Stimulated activated CD4-positive, alpha-beta T cell treated with anti-CD3 and anti-CD28 coated beads, Interleukin-15, amount 100 ng/mL, for 1 hour (primary cell): ENCODE data around the gene COL4A1.

ENCODE experiments used
- DNase-seq, 2 donors: peaks; one replicate each; pipeline ENCODE4 v3.0.0-alpha.2; 2020; ENCODE audit warnings: low read depth in 1 of 2, low spot score in 1 of 2

The COL4A1 gene

GRCh38 chr13:110240352-110240751 is 66.6 kb downstream of the COL4A1 start:
- DNase-seq = no peak

- DNase-seq = no peak
These were observed 67.5 kb downstream of the COL4A1 start for GRCh38 chr13:110239280-110240125.

- no peak for DNase-seq
These were observed 68.2 kb downstream of the COL4A1 start for GRCh38 chr13:110238818-110239195.

- no peak for DNase-seq
These were observed 68.8 kb downstream of the COL4A1 start for GRCh38 chr13:110237875-110238817.

GRCh38 chr13:110236831-110237261 is 70.1 kb downstream of the COL4A1 start:
- no peak for DNase-seq

GRCh38 chr13:110236431-110236830 is 70.5 kb downstream of the COL4A1 start:
- DNase-seq = no peak

- DNase-seq = no peak
These were observed 72.4 kb downstream of the COL4A1 start for GRCh38 chr13:110234532-110234931.

GRCh38 chr13:110233951-110234280 is 73.0 kb downstream of the COL4A1 start:
- DNase-seq = no peak

GRCh38 chr13:110233181-110233950 is 73.6 kb downstream of the COL4A1 start:
- DNase-seq = no peak

- no peak for DNase-seq
These were observed 74.2 kb downstream of the COL4A1 start for GRCh38 chr13:110232756-110233155.

GRCh38 chr13:110232142-110232541 is 74.8 kb downstream of the COL4A1 start:
- DNase-seq = no peak

GRCh38 chr13:110231348-110232047 is 75.5 kb downstream of the COL4A1 start:
- no peak for DNase-seq

- no peak for DNase-seq
These were observed 76.2 kb downstream of the COL4A1 start for GRCh38 chr13:110230661-110231347.

- DNase-seq = no peak
These were observed 76.9 kb downstream of the COL4A1 start for GRCh38 chr13:110229905-110230563.

GRCh38 chr13:110228936-110229904 is 77.7 kb downstream of the COL4A1 start:
- DNase-seq = no peak

- DNase-seq = no peak
These were observed 78.9 kb downstream of the COL4A1 start for GRCh38 chr13:110227864-110228643.

- no peak for DNase-seq
These were observed 79.5 kb downstream of the COL4A1 start for GRCh38 chr13:110227416-110227815.
